RWPE1 (cell line): ENCODE data around the gene MED12L.

Source experiments
- CTCF ChIA-PET: fragments of 350-600 bp; sonication (Branson Sonifier 250); formaldehyde crosslinking; extraction: SDS; loops from one replicate; lab custom pipeline; 2021; lab: Yijun Ruan, JAX
- POLR2A ChIA-PET: fragments of 400-600 bp; formaldehyde crosslinking; extraction: SDS; loops from one replicate; lab custom pipeline; 2020; ENCODE audit warnings: antibody characterized with exemption; ENCODE audit not compliant: low non-redundant PET; lab: Yijun Ruan, JAX
- DNase-seq: peaks from one replicate; pipeline ENCODE4 v3.0.0; 2012; ENCODE audit warnings: low spot score
- H3K27ac ChIP-seq: fragments of 450-650 bp; 2 replicates; pipeline ENCODE4 v1.5.1; 2017
- CTCF ChIP-seq: fragments of 450-650 bp; conservative IDR thresholded peaks from 2 replicates; pipeline ENCODE4 v1.5.1; 2017; ENCODE audit warnings: low read depth, mild to moderate bottlenecking

The MED12L gene

GRCh38 chr3:151276038-151276686, 190.7 kb downstream of the MED12L start:
- no peak overlapping the region for H3K27ac ChIP-seq
- no peak for DNase-seq
- ChIA-PET POLR2A (no interaction called here), CTCF (interaction anchor here (0.6 to 1.2 kb wide), 2 partner anchors 108 to 962 kb away, joined by 3 read pairs; no protein-coding TSS in a partner anchor)
- no peak for TF ChIP-seq CTCF

- TF ChIP-seq CTCF = no peak
- CTCF ChIA-PET = interaction anchor here (0.6 kb wide), 1 partner anchor 962 kb away, joined by 3 read pairs; no protein-coding TSS in a partner anchor
- DNase-seq = no peak
- no peak overlapping the region for H3K27ac ChIP-seq
- POLR2A ChIA-PET = no interaction called here
Observed at GRCh38 chr3:151276687-151277042, 191.2 kb downstream of the MED12L start.

GRCh38 chr3:151278230-151278629, 192.8 kb downstream of the MED12L start, which contains the start of gene P2RY14:
Gene P2RY14, minus strand, starts transcription at chr3:151278542. Its CDS starts 64,226 bp downstream, at chr3:151214316.
- H3K27ac ChIP-seq = no peak within 1 kb of the TSS
- CTCF ChIA-PET = interaction anchor here (1.8 kb wide), 1 partner anchor 110 kb away, joined by 6 read pairs; no protein-coding TSS in a partner anchor
- POLR2A ChIA-PET = no interaction called here
- no peak for DNase-seq
- no peak for TF ChIP-seq CTCF

- no peak overlapping the region for H3K27ac ChIP-seq
- ChIA-PET CTCF (interaction anchor here (0.8 to 2.8 kb wide), 3 partner anchors 54 to 119 kb away, joined by 5 to 22 read pairs (median 7); no protein-coding TSS in a partner anchor), POLR2A (no interaction called here)
- TF ChIP-seq CTCF = no peak
- DNase-seq = no peak
Observed at GRCh38 chr3:151281671-151282324, 196.3 kb downstream of the MED12L start.

- peak; percentile 64 for DNase-seq
- POLR2A ChIA-PET = no interaction called here
- CTCF ChIA-PET = interaction anchor here (0.6 to 2.8 kb wide), 6 partner anchors 21 to 462 kb away, joined by 4 to 22 read pairs (median 4); no protein-coding TSS in a partner anchor
- H3K27ac ChIP-seq = no peak overlapping the region
- TF ChIP-seq CTCF = peak; percentile 61
Observed at GRCh38 chr3:151282921-151283320, 197.5 kb downstream of the MED12L start.

GRCh38 chr3:151283387-151283786, 197.9 kb downstream of the MED12L start:
- DNase-seq = no peak
- ChIA-PET CTCF (interaction anchor here (0.7 to 1.0 kb wide), 2 partner anchors 127 to 494 kb away, joined by 4 to 5 read pairs; no protein-coding TSS in a partner anchor), POLR2A (no interaction called here)
- no peak for TF ChIP-seq CTCF
- no peak overlapping the region for H3K27ac ChIP-seq
